Measurements from ENCODE around the gene TRIM72. TPM values are rescaled to one million over a fixed set of nuclear protein-coding genes. Genes with fewer than 3 reads are reported as not detected.
A peak's percentile ranks its signal among the peaks of the same experiment; 100 is the strongest.

Gene TRIM72
- total RNA-seq, 1 experiment from 2014 or later: 0.08 TPM

GRCh38 chr16:31268033-31268365 is 54.1 kb downstream of the TRIM72 start:
- intact Hi-C loops (cut with micrococcal nuclease; ENCODE audit: unreplicated experiment) (loop anchor here (10.0 kb wide), 2 partner anchors 47 to 63 kb away; partner anchors contain the start of gene PYCARD), in situ Hi-C loops (cut with HindIII; ENCODE audit: low pct_unique_long_range_greater_than_20kb, low sequenced_read_pairs) (no loop called here)
- CTCF ChIA-PET: no interaction called here
- no peak overlapping the region for H3K4me3 ChIP-seq (ENCODE audit: low read depth in 2 of 2, low read length in 2 of 2)
- no peak for DNase-seq (ENCODE audit: low read depth, low spot score)
- BruUV-seq (replicated peaks): no TSS peak
- no peaks in the 10 kb centered on the region for H3K36me3 ChIP-seq (ENCODE audit: control insufficient read depth, insufficient read depth, low read length)
- peaks cover 18% of the 10 kb centered on the region for H3K4me1 ChIP-seq (ENCODE audit: control insufficient read depth, insufficient read depth, low read length)
- no peak overlapping the region; the same call in 1 of the 2 replicates for H3K27ac ChIP-seq (ENCODE audit: low read length)
- no peaks in the 10 kb centered on the region for H3K27me3 ChIP-seq (ENCODE audit: control insufficient read depth, insufficient read depth, low read length)
- no peaks in the 10 kb centered on the region for H3K9me3 ChIP-seq (ENCODE audit: control insufficient read depth, insufficient read depth, low read depth, low read length)
- ATAC-seq: no peak
- TF ChIP-seq CTCF (IDR thresholded peaks at IDR 0.05): no peak
- TF ChIP-seq SIN3A (IDR thresholded peaks at IDR 0.05; ENCODE audit: borderline replicate concordance, insufficient read depth, low read depth, low read length): no peak
- TF ChIP-seq POLR2AphosphoS5 (IDR thresholded peaks at IDR 0.05; ENCODE audit: low read depth, low read length): no peak
- no peak for TF ChIP-seq TCF7L2 (IDR thresholded peaks at IDR 0.05; ENCODE audit: low read depth, low read length)
- TF ChIP-seq REST (IDR thresholded peaks at IDR 0.05; ENCODE audit: insufficient read depth in 1 of 2, low read depth in 2 of 2, low read length in 1 of 2): no peak
- POLR2A ChIA-PET: no interaction called here

- ChIA-PET CTCF (no interaction called here), POLR2A (no interaction called here)
- Histone ChIP-seq H3K4me3 (ENCODE audit: low read depth in 2 of 2, low read length in 2 of 2) (no peak overlapping the region), H3K36me3 (ENCODE audit: control insufficient read depth, insufficient read depth, low read length) (no peaks in the 10 kb centered on the region), H3K27ac (ENCODE audit: low read length) (peak overlapping the region; percentile 74), H3K9me3 (ENCODE audit: control insufficient read depth, insufficient read depth, low read depth, low read length) (no peaks in the 10 kb centered on the region), H3K27me3 (ENCODE audit: control insufficient read depth, insufficient read depth, low read length) (no peaks in the 10 kb centered on the region), H3K4me1 (ENCODE audit: control insufficient read depth, insufficient read depth, low read length) (peaks cover 18% of the 10 kb centered on the region)
- BruUV-seq (replicated peaks): no TSS peak
- TF ChIP-seq POLR2AphosphoS5 (IDR thresholded peaks at IDR 0.05; ENCODE audit: low read depth, low read length) (no peak), REST (IDR thresholded peaks at IDR 0.05; ENCODE audit: insufficient read depth in 1 of 2, low read depth in 2 of 2, low read length in 1 of 2) (no peak), SIN3A (IDR thresholded peaks at IDR 0.05; ENCODE audit: borderline replicate concordance, insufficient read depth, low read depth, low read length) (no peak), TCF7L2 (IDR thresholded peaks at IDR 0.05; ENCODE audit: low read depth, low read length) (no peak), CTCF (IDR thresholded peaks at IDR 0.05) (no peak)
- ATAC-seq (no peak), DNase-seq (ENCODE audit: low read depth, low spot score) (no peak)
- intact Hi-C loops (cut with micrococcal nuclease; ENCODE audit: unreplicated experiment) (loop anchor here (10.0 kb wide), 2 partner anchors 46 to 64 kb away; partner anchors contain the start of gene PYCARD), in situ Hi-C loops (cut with HindIII; ENCODE audit: low pct_unique_long_range_greater_than_20kb, low sequenced_read_pairs) (no loop called here)
These were observed 55.0 kb downstream of the TRIM72 start for GRCh38 chr16:31268891-31269290.
